ENCODE results near the gene DZANK1.
"Not testable (repeated sequence)": the region's sequence is repeated elsewhere in the genome, so short reads cannot be mapped to it uniquely, and the experiment has no call there.

DZANK1 gene

DNA sequence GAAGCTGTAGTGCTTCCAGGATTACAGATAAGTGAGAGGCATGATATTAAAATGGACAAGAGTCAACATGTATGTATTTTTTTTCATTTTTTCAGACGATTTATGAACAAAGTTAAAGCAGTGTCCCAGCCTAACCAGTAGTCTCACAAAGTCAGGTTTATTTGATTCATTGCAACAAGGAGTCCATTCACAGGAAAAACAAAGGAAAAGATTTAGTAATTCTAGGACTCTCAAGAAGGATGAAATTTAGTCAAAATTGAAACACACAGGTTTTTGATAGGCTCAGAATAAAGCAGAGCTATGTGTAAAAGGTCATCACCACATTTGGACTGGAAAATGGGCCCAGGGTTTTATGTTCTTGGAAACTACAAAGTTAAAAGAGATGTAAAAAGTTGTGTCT, 94.5 kb downstream of the DZANK1 start:
- DNase-seq: no peak

DNA sequence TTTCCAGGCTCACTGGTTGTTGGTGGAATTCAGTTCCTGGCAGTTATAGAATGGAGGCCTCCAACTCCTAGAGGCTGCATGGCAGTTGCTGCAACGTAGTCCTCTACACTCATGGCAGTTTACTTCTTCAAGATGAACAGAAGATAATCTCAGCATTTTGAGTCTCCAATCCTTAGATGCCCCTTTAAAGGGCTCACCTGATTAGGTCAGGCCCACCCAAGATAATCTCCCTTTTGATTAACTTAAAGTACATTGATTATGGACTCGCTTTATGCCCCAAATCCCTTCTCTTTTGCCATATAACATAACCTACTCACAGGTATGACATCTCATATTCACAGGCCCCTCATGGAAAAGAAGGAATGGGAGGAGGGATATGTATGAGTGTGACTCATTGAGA, 102.1 kb downstream of the DZANK1 start:
- no peak for DNase-seq

DNA sequence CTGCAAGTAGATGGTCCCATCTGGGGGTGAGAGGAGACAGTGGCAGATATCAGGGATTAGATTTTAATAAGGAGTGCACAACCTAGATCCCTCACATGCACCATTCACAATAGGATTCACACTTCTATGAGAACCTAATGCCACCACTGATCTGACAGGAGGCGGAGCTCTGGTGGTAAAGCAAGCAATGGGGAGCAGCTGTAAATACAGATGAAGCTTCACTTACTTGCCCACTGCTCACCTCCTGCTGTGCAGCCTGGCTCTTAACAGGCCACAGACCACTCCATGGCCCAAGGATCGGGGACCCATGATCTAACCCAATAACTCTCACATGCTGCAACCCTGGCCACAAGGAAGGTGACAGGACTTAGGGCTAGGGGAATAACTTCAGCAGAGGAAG, 103.1 kb downstream of the DZANK1 start:
- no peak for DNase-seq

DNA sequence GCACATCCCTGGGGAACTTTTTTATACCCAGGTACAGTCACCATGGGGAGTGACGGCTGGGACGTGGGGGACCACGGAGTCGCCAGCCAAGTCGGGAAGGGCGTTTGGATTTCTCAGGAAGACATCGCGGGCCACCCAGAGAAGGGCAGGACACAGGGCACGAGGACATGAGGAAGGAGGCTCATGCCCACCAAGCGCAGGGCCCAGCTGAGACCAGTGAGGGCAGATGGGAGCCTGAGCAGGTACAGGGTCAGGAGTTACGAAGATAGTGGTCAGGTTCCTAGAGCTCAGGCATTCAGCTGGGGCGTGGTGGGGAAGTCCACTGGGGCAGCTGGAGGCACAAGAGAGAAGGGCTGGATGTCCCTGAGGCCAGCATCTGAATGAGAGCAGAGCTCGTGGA, 103.9 kb downstream of the DZANK1 start:
- no peak for DNase-seq

DNA sequence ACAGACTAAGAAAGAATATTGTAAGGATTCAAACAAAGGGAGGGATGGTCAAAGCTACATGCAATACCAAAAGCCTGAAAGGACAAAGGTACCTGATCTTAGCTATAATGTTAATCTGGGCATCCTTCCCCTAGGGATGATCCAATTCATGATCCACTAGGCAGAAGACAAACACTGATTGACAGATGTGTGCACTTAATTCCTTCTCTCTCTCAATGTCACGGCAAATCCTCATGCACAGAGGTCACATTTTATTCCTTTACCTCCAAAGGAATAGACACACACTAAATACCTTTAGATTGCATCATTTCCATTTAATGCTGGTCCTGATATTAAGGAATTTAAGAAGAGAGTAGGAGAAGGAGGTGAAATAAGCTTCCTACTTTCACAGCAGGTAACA, 105.2 kb downstream of the DZANK1 start:
- no peak for DNase-seq

DNA sequence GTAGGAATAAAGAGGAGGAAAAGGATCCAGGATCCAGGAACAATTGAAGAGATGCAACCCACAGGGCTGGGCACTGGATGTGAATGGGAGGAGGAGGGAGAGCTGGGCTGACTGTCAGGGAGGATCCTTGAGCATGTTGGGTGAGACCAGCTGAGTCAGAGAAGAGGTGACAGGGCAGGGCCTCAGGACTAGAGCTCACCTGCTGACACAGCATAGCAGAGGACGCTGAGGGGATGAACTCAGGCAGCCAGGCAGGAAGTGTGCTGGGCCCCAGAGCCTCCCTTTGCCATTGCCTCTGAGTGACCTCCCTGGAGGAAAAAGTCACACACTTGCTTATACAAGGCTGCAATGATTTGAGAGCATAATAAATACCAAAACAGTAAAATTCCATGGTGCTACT, 106.2 kb downstream of the DZANK1 start:
- DNase-seq: no peak

DNA sequence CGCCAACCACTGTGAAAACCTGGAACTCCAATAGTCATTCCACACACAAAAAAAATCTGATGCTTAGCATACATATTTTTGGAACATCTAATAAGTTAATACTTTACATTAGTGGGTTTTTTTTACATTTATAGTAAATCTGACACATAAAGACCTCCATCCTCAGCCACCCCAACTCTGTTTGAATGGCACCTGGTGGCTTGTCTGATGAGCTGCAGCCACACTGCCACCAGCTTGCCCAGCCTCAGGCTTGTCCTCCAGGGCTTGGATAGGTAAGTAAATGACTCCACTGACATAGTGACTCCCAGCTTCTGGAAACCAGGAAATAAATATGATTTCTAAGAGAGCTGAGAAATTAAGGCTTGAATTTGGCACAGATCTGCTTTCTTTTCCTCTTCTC, 107.0 kb downstream of the DZANK1 start:
- DNase-seq: no peak

DNA sequence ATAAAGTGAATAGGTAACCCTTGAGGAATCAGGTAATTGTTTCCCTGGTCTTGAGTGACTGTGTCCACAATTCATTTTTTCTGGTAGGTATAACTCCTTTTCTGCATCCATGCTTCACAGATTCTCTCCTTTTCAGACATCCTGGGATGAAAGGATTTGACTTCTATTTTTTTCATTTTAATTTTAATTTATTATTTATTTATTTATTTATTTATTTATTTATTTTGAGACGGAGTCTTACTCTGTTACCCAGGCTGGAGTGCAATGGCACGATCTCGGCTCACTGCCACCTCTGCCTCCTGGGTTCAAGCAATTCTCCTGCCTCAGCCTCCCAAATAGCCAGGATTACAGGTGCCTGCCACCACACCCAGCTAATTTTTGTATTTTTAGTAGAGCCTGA, 117.1 kb downstream of the DZANK1 start:
- DNase-seq: not testable (repeated sequence)
